ENCODE measurements around the gene ITGB2. TPM values are rescaled to one million over a fixed set of nuclear protein-coding genes. Genes with fewer than 3 reads are reported as not detected.

Gene ITGB2
- polyA plus RNA-seq, 1 of the 3 experiments (the other 2 are of a cell fraction): 0.77 TPM

DNA sequence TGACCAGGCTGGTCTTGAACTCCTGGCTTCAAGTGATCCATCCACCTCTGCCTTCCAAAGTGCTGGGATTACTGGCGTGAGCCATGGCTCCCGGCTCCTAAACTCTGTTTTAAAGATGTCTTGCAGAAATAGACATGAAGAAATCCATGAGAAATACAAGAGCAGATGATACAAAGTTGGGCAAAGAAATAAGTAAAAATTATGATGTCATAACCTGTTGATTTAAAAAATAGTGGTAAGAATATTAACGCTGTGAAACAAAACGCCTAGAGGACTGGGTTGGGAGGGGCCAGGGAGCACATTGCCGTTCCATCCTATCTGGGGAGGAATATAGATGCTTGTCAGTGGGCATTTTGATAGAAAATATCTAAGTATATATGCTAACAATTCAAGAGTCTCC lies 1.2 kb upstream of the ITGB2 start:
- Histone ChIP-seq H3K27ac (ENCODE audit: low read depth in 2 of 2, low read length in 1 of 2) (no peak overlapping the region), H3K27me3 (ENCODE audit: insufficient read depth) (peaks cover 31% of the 10 kb centered on the region; the same call in 1 of the 2 replicates), H3K9me3 (no peaks in the 10 kb centered on the region), H2AFZ (ENCODE audit: low read depth) (no peak overlapping the region), H4K20me1 (ENCODE audit: insufficient read depth) (no peaks in the 10 kb centered on the region), H3K9ac (no peak overlapping the region), H3K79me2 (ENCODE audit: insufficient read depth) (no peaks in the 10 kb centered on the region), H3K4me3 (ENCODE audit: low read depth in 2 of 2, low read length in 1 of 2) (no peak overlapping the region), H3K4me2 (no peak overlapping the region), H3K9me2 (no peaks in the 10 kb centered on the region), H3K4me1 (ENCODE audit: control insufficient read depth in 1 of 2, insufficient read depth in 2 of 2, low read depth in 1 of 2, low read length in 1 of 2) (peaks cover 0 to 8% of the 10 kb centered on the region in 2 experiments; a peak in 2 of 4 replicates), H3F3A (replicated peaks; ENCODE audit: insufficient read depth) (peaks cover 4% of the 10 kb centered on the region), H3K36me3 (replicated peaks in 1 of 2; ENCODE audit: control insufficient read depth in 1 of 2, insufficient read depth in 2 of 2, low read length in 1 of 2) (no peaks in the 10 kb centered on the region)
- CTCF ChIA-PET: no interaction called here
- 15% methylated on average over 5 of the region's 5 CpGs for WGBS (ENCODE audit: low lambda C conversion rate)
- TF ChIP-seq, protein P1, sequence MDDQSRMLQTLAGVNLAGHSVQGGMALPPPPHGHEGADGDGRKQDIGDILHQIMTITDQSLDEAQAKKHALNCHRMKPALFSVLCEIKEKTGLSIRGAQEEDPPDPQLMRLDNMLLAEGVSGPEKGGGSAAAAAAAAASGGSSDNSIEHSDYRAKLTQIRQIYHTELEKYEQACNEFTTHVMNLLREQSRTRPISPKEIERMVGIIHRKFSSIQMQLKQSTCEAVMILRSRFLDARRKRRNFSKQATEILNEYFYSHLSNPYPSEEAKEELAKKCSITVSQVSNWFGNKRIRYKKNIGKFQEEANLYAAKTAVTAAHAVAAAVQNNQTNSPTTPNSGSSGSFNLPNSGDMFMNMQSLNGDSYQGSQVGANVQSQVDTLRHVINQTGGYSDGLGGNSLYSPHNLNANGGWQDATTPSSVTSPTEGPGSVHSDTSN (IDR thresholded peaks at IDR 0.05): no peak
- TF ChIP-seq RCOR1 (IDR thresholded peaks at IDR 0.05; ENCODE audit: low read length) (no peak), NRF1 (IDR thresholded peaks at IDR 0.05; ENCODE audit: low read depth, low read length) (no peak), ELF1 (IDR thresholded peaks at IDR 0.05) (no peak), POLR2AphosphoS5 (IDR thresholded peaks at IDR 0.05; ENCODE audit: low read depth, low read length) (no peak), RFX5 (IDR thresholded peaks at IDR 0.05; ENCODE audit: low read length) (no peak), GABPA (IDR thresholded peaks at IDR 0.05; ENCODE audit: low read depth) (no peak), EP300 (IDR thresholded peaks at IDR 0.05; ENCODE audit: borderline replicate concordance in 1 of 2, low read depth in 1 of 2, low read length in 1 of 2) (no peak), TCF12 (IDR thresholded peaks at IDR 0.05) (no peak), SMC3 (IDR thresholded peaks at IDR 0.05; ENCODE audit: low read depth, low read length) (no peak), MEF2A (IDR thresholded peaks at IDR 0.05; ENCODE audit: borderline replicate concordance, low read depth) (no peak), NFIC (IDR thresholded peaks at IDR 0.05; ENCODE audit: borderline replicate concordance) (no peak), YY1 (IDR thresholded peaks at IDR 0.05; ENCODE audit: low read depth) (no peak), MXI1 (IDR thresholded peaks at IDR 0.05; ENCODE audit: low read depth, low read length) (no peak), FOXJ3 (CRISPR knock-in tag; IDR thresholded peaks at IDR 0.05) (no peak), TAF1 (IDR thresholded peaks at IDR 0.05; ENCODE audit: borderline replicate concordance, low read depth, low read length) (no peak)
- TF ChIP-seq, protein P2, sequence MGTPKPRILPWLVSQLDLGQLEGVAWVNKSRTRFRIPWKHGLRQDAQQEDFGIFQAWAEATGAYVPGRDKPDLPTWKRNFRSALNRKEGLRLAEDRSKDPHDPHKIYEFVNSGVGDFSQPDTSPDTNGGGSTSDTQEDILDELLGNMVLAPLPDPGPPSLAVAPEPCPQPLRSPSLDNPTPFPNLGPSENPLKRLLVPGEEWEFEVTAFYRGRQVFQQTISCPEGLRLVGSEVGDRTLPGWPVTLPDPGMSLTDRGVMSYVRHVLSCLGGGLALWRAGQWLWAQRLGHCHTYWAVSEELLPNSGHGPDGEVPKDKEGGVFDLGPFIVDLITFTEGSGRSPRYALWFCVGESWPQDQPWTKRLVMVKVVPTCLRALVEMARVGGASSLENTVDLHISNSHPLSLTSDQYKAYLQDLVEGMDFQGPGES (IDR thresholded peaks at IDR 0.05; ENCODE audit: low read depth, low read length): no peak
- TF ChIP-seq, protein P3, sequence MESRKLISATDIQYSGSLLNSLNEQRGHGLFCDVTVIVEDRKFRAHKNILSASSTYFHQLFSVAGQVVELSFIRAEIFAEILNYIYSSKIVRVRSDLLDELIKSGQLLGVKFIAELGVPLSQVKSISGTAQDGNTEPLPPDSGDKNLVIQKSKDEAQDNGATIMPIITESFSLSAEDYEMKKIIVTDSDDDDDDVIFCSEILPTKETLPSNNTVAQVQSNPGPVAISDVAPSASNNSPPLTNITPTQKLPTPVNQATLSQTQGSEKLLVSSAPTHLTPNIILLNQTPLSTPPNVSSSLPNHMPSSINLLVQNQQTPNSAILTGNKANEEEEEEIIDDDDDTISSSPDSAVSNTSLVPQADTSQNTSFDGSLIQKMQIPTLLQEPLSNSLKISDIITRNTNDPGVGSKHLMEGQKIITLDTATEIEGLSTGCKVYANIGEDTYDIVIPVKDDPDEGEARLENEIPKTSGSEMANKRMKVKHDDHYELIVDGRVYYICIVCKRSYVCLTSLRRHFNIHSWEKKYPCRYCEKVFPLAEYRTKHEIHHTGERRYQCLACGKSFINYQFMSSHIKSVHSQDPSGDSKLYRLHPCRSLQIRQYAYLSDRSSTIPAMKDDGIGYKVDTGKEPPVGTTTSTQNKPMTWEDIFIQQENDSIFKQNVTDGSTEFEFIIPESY (IDR thresholded peaks at IDR 0.05; ENCODE audit: borderline replicate concordance, low read depth): no peak
- TF ChIP-seq, protein P4, sequence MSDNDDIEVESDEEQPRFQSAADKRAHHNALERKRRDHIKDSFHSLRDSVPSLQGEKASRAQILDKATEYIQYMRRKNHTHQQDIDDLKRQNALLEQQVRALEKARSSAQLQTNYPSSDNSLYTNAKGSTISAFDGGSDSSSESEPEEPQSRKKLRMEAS (IDR thresholded peaks at IDR 0.05; ENCODE audit: low read depth): no peak
- POLR2A ChIA-PET: no interaction called here
- DNase-seq: no peak
